T-helper 2 cell (primary cell): ENCODE measurements around the gene PAPSS2.
"Not testable (repeated sequence)": the region's sequence is repeated elsewhere in the genome, so short reads cannot be mapped to it uniquely, and the experiment has no call there.

Experiments
- DNase-seq, 5 experiments: peaks; one replicate each; pipeline versions ENCODE4 v3.0.0 to v3.0.0-alpha.2; 2012 to 2022

The PAPSS2 gene

GRCh38 chr10:87642988-87643387 lies 16.7 kb upstream of the PAPSS2 start:
- no peak for DNase-seq

- no peak for DNase-seq
These were observed 15.8 kb upstream of the PAPSS2 start for GRCh38 chr10:87643920-87644319.

- not testable (repeated sequence) for DNase-seq
These were observed 15.2 kb upstream of the PAPSS2 start for GRCh38 chr10:87644500-87644899.

- no peak for DNase-seq
These were observed 13.3 kb upstream of the PAPSS2 start for GRCh38 chr10:87646192-87646909.

GRCh38 chr10:87646935-87647334 lies 12.7 kb upstream of the PAPSS2 start:
- no peak for DNase-seq

- DNase-seq = no peak
These were observed 8.7 kb upstream of the PAPSS2 start for GRCh38 chr10:87650838-87651589.

GRCh38 chr10:87651801-87652200 lies 7.9 kb upstream of the PAPSS2 start:
- no peak for DNase-seq

- no peak for DNase-seq
These were observed 7.4 kb upstream of the PAPSS2 start for GRCh38 chr10:87652261-87652660.

- no peak for DNase-seq
These were observed 5.5 kb upstream of the PAPSS2 start for GRCh38 chr10:87654212-87654611.

GRCh38 chr10:87656431-87657072 lies 3.1 kb upstream of the PAPSS2 start:
- peak in 2 of 5 experiments; percentile 13 to 29 for DNase-seq

- DNase-seq = no peak
These were observed 2.3 kb upstream of the PAPSS2 start for GRCh38 chr10:87657371-87657770.

- no peak for DNase-seq
These were observed 1.3 kb upstream of the PAPSS2 start for GRCh38 chr10:87658321-87658795.

GRCh38 chr10:87658858-87659555 lies 671 bp upstream of the PAPSS2 start:
- no peak for DNase-seq

GRCh38 chr10:87660484-87661133 lies 931 bp downstream of the PAPSS2 start:
- no peak for DNase-seq

GRCh38 chr10:87661861-87662785 lies 2.4 kb downstream of the PAPSS2 start:
- no peak for DNase-seq

GRCh38 chr10:87664276-87664701 lies 4.6 kb downstream of the PAPSS2 start:
- no peak for DNase-seq

GRCh38 chr10:87667493-87667892 lies 7.8 kb downstream of the PAPSS2 start:
- no peak for DNase-seq

GRCh38 chr10:87668324-87669074 lies 8.8 kb downstream of the PAPSS2 start:
- DNase-seq = no peak

- DNase-seq = no peak
These were observed 10.1 kb downstream of the PAPSS2 start for GRCh38 chr10:87669752-87670151.

- no peak for DNase-seq
These were observed 10.9 kb downstream of the PAPSS2 start for GRCh38 chr10:87670586-87670985.
